ENCODE results near the gene RPS6KB2. TPM values are rescaled to one million over a fixed set of nuclear protein-coding genes. Genes with fewer than 3 reads are reported as not detected.

RPS6KB2 gene
- total RNA-seq = 47.6 and 55.6 TPM in 2 replicates

DNA sequence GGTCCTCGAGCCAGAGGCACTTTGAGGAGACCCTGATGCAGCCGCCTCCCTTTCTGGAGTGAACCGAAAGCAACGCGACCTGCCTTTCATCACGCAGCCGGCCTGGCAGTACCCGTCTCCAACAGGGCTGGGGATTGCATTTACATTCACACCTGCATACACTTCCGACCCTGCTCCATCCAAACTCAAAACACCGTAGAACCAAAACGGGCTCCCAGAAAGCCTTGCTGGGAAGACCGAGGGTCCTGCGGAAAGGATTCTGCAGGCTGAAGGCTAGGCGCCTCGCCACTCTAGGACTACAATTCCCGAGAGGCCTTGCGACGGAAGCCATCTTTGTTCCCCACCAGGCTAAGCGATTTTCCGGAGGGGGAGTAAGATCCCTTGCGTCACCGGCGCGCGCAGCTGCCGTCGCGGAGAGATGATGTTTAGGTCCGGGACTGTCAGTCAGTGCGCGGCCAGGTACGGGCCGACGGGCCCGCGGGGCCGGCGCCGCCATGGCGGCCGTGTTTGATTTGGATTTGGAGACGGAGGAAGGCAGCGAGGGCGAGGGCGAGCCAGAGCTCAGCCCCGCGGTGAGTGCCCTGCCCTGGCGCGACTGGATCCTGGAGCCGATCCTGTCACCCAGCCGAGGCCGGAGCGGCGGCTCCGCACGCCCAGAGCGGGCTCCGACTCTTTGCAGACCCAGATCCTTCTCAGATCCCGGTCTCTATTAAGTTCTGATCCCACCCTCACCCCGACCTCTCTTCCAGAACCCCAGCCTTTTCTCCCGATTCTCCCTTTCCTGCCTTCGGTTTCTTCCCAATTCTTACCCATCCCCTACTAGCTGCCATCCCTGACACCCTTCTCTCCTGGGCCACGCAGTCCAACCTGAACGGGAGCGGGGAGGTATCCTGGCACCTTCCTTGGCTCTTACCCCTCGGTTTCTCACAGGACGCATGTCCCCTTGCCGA lies at the start of gene RPS6KB2:
RPS6KB2 (plus strand) TSS at position 443 of the 950 bp plus-strand sequence; CDS start at position 495, 52 bp downstream.

DNA sequence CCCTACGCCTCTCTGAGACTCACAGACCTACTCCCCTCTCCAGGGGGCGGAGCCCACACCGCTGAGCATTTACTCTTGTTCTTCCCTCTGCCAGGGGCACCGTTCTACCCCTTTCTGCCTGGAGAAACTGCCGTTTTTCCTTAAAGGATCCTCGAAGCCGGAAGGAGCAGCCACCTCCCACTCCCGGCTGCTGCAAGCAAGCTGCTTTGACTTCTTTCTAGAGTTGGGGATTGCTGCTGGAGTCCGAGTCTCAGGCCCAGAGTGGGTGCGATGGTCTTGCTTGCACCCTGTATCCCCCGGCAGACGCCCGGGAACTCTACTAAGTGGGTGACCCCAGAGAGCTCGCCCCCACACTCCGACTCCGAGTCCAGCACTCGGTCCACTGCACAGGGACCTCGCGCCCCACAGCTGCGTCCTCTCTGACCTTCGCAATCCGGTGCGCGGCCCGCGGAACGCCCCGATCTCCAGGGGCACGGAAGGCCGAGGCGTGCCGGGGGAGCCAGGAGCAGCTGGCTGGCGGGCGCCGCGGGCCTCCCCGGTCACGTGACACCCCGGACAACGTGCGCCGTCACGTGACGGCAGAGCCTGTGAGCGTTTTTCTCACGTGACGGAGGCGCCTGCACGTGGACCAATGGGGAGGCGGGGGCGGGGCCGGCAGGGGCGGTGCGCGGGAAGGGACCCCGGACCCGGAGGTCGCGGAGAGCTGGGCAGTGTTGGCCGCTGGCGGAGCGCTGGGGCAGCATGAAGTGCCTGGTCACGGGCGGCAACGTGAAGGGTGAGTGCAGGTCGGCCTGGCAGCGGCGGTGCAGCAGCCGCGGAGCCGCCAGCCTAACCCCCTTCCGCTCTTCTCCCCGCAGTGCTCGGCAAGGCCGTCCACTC lies 36.8 kb upstream of the RPS6KB2 start, which contains the start of gene RAD9A:
RAD9A (plus strand) TSS at position 683 of the 879 bp plus-strand sequence; CDS start at position 742, 59 bp downstream.

DNA sequence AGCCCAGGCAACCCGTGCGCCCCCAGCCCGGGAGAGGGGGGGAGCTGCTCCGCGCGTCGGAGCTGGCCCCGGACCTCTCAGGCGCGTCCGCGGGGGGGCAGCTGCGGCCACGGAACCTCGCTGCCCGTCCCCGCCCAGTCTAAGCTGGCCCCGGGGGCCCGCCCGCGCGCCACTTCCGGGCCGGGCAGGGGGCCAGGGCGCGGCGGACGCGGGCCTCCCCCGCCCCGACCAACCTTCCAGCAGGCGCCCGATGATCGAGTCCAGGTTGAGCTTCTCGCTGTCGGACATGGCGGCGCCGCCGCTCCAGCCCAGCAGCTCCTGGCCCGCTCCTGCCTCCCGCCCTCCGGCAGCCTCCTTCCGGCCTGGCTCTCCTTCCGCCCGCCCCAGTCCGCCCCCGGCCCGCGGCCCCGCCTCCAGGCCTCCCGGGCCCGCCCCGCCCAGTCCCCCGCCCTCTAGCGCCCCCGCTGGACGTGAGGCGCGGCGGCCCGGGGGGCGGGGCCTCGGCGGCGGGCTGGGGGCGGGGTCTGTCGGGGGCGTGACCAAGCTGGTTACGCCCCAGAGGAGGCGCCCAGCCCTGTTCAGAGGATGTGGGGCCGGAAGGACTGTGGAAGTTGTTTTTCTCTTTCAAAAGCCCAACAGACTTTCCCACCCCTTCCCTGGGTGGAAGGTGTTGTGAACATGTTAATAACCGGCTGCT lies 26.7 kb upstream of the RPS6KB2 start, which contains the start of gene PPP1CA:
PPP1CA (minus strand) TSS at position 364 of the 697 bp plus-strand sequence; CDS start at position 288, 76 bp downstream.

DNA sequence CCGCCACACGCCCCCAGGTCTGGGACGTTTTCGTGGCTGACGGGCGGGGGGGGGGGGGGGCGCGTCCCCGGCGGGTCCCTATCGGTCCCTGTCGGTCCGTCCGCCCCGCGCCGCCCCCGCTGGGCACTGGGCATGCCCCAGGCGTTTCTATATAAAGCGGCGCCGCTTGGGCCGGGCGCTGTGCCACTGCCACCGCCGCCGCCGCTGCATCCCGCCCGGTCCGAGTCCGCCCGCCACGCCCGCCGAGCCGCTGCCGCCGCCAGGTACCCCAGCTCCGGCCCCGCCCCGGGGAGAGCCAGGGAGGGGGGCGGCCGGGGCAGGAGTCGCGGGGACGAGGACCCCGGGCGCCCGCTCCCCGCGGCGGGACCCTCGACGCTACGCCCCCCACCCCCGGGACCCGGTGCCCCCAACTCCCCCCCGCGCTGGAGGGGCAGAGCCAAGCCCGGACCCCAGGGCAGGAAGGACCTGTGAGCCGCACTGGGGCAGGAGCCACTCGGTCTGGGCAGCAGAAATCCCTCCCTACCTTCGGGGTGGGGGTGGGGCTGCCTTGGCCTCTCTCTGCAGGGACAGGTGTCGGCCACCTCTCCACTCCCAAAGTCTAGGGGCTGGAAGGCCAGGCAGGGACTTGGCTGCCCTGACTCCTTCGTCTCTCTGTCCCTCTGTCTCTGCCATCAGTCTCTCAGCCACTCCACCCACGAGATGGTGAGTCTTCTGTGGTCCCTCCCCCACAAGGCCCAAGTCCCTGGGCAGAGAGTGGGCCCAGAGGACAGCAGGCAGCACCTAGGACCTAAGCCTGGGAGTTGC lies 12.6 kb upstream of the RPS6KB2 start, which contains the start of gene CARNS1:
CARNS1 (plus strand) TSS at position 178 of the 804 bp plus-strand sequence; CDS start at position 700, 522 bp downstream.

DNA sequence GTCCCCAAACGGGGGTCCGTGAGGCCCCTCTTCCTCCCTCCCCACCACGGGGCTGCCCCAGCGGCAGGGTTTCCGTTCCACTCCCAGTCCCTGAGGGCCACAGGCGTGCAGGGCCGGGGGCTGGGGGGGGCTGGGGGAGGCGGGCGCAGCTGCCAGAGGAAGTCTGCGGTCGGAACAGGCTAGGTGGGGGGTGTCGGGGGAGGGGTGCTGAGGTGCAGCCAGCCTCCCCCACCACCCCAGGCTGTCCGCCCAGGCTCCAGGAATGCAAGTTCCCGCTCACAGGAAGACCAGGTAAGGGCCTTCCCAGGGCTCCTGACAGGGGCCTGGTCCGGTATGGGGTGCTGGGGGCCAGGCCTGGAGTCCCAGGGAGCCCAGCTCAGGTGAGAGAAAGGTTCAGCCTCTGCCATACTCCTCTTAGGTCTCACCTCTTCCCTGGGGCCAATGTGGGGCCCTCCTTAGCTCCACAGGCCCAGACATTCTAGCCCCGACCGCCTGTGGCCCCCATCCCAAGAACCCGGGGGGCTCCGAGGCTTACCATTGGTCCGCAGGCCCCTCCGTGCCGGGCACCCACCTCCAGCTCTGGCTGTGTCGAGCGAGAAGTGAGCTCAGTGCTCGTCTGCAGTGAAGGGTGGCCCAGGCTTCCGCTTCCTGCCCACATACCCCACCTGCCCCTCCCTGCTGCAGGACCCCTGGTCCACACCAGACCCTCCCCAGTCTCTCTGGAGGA lies 9.0 kb downstream of the RPS6KB2 start, which contains the start of gene PTPRCAP:
PTPRCAP (minus strand) TSS at position 601 of the 727 bp plus-strand sequence; CDS start at position 538, 63 bp downstream.

DNA sequence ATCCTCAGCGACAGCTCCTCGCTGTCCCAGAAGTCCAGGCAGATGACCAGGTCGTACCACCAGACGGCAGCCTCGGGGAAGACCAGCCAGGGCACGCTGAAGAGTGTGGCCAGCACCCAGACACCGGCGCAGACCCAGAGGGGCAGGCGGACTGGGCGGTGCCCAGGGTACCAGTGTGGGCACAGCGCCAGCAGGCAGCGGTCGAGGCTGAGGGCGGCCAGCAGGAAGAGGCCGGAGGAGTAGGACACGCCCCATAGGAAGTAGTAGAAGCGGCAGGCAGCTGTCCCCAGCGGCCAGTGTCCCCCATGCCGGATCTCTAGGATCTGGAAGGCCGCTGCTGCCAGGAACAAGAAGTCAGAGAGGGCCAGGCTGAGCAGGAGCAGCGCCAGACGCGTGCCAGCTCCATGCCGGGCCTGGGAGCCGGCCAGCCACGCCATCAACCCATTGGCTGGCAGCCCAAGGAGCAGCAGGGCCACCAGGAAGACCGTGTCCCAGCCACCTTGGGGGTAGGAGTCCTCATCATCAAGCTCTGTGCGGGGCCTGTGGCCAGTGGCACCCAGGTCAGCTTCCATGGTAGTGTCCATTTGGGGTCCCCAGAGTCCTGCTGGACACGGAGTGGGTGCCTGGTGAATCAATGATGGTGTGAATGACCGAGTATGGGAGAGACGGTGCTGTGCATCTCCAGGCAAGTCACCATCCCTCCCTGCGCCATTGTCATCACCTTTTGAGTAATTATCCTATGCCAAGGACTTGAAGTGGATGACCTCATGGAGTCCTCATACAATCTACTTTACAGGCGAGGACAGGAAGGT lies 24.1 kb downstream of the RPS6KB2 start, which contains the start of gene GPR152:
GPR152 (minus strand) TSS at position 589 of the 812 bp plus-strand sequence; CDS start at position 584, 5 bp downstream.

DNA sequence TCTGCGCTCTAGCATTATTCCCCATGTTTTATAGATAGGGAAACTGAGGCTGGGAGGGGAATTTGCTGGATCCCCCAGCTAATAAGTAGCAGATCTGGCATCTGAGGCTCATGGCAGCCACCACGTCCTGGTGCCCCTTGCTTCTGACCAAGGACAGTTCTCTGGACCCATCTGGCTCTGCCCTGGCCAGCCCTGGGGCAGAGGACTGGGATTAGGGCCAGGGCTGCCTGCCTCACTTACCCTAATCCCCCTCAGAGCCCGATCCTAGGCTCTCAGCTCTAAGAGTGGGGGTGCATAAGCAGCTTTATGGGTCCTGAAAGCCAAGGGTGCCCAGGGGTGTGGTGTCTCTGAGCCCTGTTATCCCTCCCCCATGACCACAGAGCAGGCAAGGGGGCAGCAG lies 26.8 kb downstream of the RPS6KB2 start, which contains the start of gene CABP4:
CABP4 (plus strand) TSS at position 301 of the 400 bp plus-strand sequence; CDS start at position 371, 70 bp downstream.

DNA sequence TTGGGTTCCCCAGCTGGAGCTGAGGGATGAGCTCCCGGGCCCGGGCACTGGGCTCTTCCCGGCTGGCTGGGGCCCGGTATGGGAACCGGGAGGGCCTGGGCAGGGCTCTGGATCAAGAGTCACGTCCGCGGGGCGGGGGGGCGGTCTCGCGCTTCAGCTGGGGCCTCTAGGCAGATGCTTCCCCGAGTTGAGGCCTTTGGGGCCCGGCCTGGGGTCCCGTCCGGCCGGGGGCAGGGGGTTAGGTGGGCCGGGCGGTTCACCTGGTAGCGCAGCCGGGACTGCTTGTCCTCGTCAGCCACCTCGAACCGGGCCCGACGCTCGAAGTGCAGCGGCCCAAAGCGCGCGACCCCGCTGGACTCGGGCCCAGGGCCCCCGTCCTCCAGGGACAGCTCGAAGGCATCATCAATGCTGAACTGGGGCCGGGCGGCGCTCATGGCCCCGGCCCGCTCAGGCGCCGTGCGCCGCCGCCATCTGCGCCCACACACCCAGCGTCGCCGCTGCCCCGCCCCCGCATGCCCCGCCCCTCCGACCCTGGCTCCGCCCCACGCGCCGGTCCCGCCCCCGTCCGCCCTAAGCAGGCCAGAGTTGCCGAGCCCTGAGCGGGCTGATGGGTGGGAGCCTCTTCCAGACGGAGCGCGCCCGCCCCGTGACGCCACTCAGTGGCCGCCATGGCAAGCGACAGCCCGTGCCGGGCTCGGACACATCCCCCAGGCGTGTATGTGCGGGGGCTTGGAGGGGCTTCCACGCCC lies 40.6 kb downstream of the RPS6KB2 start, which contains the start of gene TMEM134:
TMEM134 (minus strand) TSS at position 493 of the 749 bp plus-strand sequence; CDS start at position 434, 59 bp downstream.

DNA sequence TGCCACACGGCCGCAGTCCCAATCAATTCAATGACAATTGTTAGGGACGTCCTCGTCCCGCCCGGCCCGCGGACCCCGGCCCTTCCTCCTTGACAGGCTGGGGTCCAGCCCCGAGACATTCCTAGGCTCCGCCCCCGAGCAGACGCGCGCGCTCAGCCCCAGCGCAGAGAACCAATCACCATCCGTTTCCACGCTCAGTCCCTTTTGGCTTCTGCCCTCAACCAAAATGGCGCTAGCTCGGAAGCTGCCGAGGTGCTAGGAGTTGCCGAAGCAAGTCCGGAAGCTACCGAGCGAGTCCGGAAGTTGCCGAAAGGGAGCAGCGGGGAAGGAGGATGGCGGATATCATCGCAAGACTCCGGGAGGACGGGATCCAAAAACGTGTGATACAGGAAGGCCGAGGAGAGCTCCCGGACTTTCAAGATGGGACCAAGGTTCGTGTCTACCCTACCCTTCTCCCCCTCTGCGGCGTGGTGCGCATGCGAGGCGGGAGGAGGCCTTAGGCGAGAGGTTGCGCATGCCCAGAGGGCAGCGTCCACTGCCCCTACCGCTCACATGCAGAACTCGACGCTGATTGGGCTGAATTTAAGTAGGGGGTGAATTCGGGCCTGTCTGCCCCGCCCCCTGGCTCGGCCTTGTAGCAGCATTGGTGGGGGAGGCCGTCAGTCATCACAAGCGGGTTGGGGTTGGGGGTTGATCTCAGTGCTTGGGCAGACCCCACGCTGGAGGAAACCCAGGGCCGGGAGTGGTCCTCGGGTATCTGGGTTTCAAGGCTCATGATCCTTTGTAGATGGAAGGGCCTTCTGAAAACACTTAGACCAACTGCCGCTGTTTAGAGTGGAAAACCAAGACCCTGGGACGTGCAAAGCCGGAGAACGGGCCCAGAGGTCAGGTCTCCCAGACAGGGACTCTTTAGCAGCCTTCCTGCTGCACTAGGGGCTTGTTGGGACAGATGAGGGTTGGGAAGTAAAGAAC lies 54.8 kb downstream of the RPS6KB2 start, which contains the start of gene AIP:
AIP (plus strand) TSS at position 200 of the 972 bp plus-strand sequence; CDS start at position 333, 133 bp downstream.

Other genes starting within 250 kb of the RPS6KB2 start
- 30.8 and 33.2 TPM in 2 replicates for gene GRK2, start 162.0 kb upstream of the RPS6KB2 start, total RNA-seq
- 26.0 and 36.9 TPM in 2 replicates for gene ANKRD13D, start 139.2 kb upstream of the RPS6KB2 start, total RNA-seq
- 24.4 and 30.8 TPM in 2 replicates for gene SSH3, start 125.0 kb upstream of the RPS6KB2 start, total RNA-seq
- gene POLD4, start 74.9 kb upstream of the RPS6KB2 start, total RNA-seq = 25.6 and 60.2 TPM in 2 replicates
- 3.1 TPM in 2 replicates for gene CLCF1, start 54.9 kb upstream of the RPS6KB2 start, total RNA-seq
- gene RAD9A, start 36.5 kb upstream of the RPS6KB2 start, total RNA-seq = 5.8 and 7.3 TPM in 2 replicates
- 128 and 198 TPM in 2 replicates for gene PPP1CA, start 26.6 kb upstream of the RPS6KB2 start, total RNA-seq
- under 0.01 TPM in 1 of 2 replicates, not detected in the other for gene TBC1D10C, start 24.4 kb upstream of the RPS6KB2 start, total RNA-seq
- gene CARNS1, start 12.8 kb upstream of the RPS6KB2 start, total RNA-seq = 0.15 and 0.66 TPM in 2 replicates
- gene PTPRCAP, start 9.2 kb downstream of the RPS6KB2 start, total RNA-seq = 0.50 and 1.3 TPM in 2 replicates
- 134 and 212 TPM in 2 replicates for gene CORO1B, start 15.0 kb downstream of the RPS6KB2 start, total RNA-seq
- gene GPR152, start 24.2 kb downstream of the RPS6KB2 start, total RNA-seq = 0.17 TPM in 1 of 2 replicates, not detected in the other
- not detected in 2 replicates for gene CABP4, start 26.9 kb downstream of the RPS6KB2 start, total RNA-seq
- gene TMEM134, start 40.8 kb downstream of the RPS6KB2 start, total RNA-seq = 25.5 and 36.7 TPM in 2 replicates
- 78.4 and 93.5 TPM in 2 replicates for gene AIP, start 54.5 kb downstream of the RPS6KB2 start, total RNA-seq
- gene PITPNM1, start 76.9 kb downstream of the RPS6KB2 start, total RNA-seq = 19.2 and 23.0 TPM in 2 replicates
- 14.8 and 15.2 TPM in 2 replicates for gene CDK2AP2, start 79.7 kb downstream of the RPS6KB2 start, total RNA-seq
- not detected in 2 replicates for gene CABP2, start 95.0 kb downstream of the RPS6KB2 start, total RNA-seq
- gene GSTP1, start 155.3 kb downstream of the RPS6KB2 start, total RNA-seq = 842 and 851 TPM in 2 replicates
- 226 and 257 TPM in 2 replicates for gene NDUFV1, start 178.4 kb downstream of the RPS6KB2 start, total RNA-seq
- gene NUDT8, start 201.4 kb downstream of the RPS6KB2 start, total RNA-seq = 4.3 and 4.5 TPM in 2 replicates
- not detected in 2 replicates for gene TBX10, start 211.3 kb downstream of the RPS6KB2 start, total RNA-seq
- not detected in 2 replicates for gene ACY3, start 222.2 kb downstream of the RPS6KB2 start, total RNA-seq
- gene ALDH3B2, start 246.1 kb downstream of the RPS6KB2 start, total RNA-seq = 0.15 TPM in 1 of 2 replicates, not detected in the other